ENCODE results near the gene MCTS1.
A peak's percentile ranks its signal among the peaks of the same experiment; 100 is the strongest.
"Not testable (repeated sequence)": the region's sequence is repeated elsewhere in the genome, so short reads cannot be mapped to it uniquely, and the experiment has no call there.

The MCTS1 gene

DNA sequence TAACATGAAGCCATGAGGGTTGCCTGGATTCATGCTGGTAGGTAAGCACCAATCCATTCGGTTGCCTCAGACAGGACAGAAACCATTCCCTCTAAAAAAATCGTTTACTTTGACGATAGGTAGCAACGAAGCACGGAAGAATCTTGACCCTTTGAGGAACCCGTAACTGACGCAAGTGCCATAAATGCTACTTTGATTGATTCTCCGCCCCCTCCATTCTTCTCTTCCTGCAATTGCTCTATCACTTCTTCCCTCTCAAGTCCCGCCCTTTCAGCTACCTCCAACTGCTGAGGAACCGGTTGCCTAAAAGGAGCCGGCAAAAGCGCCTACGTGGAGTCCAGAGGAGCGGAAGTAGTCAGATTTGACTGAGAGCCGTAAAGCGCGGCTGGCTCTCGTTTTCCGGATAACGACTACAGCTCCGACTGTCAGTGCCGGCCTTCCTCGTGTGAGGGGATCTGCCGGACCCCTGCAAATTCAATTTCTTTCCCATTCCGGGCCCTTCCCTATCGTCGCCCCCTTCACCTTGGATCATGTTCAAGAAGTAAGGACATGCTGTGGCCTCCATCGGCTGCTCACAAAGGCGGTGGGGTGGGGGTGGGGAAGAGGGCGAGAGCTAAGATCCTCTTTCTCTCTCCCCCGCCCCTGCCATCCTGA is at the start of gene MCTS1:
Gene MCTS1, plus strand, starts transcription at position 395 of the 654 bp plus-strand sequence. Its CDS starts 136 bp downstream, at position 531.
- peak; percentile 62 for DNase-seq (ENCODE audit: low spot score)

- DNase-seq (ENCODE audit: low spot score), result no peak
Observed at GRCh38 chrX:120556251-120556650, 47.6 kb upstream of the MCTS1 start.

DNA sequence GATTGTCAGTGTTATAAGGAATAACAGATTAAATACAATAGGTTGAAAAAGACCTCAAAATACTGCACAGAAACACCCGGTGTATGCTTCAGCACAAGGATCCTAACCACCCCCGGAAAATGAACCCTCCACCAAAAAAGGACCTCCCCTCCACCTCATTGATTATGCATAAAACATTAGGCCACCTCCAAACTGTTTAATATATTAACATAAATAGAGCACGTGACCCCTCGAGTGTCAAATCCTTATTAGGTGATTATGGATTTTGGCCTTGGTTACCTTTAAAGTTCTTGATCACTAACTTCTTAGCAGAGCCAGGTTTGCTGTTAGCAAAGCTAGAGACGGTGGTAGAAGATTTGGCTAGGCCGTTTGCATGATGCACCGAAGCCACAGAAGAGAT is 44.1 kb upstream of the MCTS1 start:
- DNase-seq (ENCODE audit: low spot score), result no peak

- peak; percentile 15 for DNase-seq (ENCODE audit: low spot score)
Observed at GRCh38 chrX:120560405-120560841, 43.5 kb upstream of the MCTS1 start.

DNA sequence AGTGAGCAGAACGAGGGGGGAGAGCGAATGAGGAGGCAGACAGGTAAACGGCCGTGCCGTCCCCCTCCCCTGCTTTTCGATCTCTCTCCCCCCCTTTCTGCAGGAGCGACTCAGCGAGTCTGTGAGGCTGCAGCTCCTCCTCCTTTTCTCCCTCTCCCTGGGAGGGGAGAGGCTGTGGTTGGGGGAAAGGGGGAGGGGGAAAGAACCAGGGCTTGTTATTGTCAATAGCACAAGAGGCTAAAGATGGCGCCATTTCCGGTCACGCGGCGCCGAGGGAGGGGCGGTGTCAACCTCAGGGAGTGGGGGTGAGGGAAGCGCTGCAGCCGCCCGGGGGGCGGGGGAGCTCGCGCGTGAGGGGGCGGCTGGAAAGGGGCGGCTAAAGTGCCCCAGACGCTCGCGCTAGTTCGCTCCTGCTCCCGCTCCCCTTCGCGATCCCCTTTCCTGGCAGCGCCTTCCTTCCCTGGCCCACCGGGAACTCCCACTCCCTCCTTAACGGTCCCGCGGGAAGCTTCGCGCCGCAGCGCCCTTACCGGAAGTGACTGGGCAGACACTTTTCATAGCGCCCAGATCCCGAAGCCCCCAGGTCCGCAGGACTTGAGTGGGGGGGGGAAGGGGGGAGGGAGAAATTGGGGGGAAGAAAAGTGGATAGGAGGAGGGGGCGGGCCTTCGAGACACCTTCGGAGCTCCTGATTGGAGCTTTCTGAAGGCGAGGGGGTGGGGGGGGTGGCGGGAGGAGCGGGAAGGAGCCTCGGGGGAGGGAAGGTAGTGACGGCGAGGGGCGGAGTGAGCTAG is 42.9 kb upstream of the MCTS1 start, which contains the start of gene CUL4B:
Gene CUL4B, minus strand, starts transcription at position 121 of the 792 bp plus-strand sequence. CDS start 324 bp downstream, outside the sequence.
- DNase-seq (ENCODE audit: low spot score), result peak; percentile 79

DNA sequence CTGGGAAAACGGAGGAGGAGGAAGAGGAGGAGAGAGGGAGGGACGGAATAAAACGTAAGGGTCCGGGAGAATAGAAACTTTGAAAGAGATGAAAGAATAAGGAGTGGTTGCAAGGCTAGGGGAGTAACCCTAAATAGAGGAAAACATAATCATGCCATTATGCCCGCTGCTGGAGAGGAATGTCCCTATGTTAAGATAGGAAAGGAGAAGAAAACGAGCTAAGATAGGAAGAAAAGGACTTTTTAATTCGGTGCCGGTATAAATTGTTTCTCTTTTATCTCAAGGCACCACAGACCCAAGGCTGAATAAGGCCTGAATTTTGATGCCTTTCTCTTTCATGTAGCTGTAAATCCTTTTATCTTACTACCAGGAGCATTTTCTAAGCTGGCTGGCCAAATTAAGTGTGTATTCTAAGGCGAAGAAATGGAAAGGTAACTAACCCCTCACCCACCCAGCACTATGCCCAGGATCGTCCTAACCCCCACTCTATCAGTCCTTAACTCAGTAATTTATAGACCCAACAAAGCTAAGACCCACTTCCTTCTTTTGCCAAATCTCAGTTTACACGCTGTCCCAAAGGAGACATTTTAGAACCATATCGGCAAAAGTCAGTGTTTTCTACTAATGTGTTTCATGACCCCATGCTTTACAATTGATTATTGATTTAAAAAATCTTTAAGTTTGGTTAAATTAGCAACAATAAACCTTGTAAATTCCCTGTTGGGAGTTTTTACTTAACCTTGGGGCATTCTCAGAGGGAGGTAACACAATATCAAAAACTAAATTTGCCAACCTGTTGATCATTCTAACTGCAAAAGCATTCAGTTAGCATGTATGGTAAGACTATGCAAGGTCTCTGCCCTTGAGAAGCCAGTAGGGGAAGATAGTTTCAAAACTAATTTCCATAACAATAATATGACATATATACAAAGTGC is 42.0 kb upstream of the MCTS1 start:
- peak; percentile 44 for DNase-seq (ENCODE audit: low spot score)

GRCh38 chrX:120562569-120562926 is 41.4 kb upstream of the MCTS1 start:
- no peak for DNase-seq (ENCODE audit: low spot score)

DNA sequence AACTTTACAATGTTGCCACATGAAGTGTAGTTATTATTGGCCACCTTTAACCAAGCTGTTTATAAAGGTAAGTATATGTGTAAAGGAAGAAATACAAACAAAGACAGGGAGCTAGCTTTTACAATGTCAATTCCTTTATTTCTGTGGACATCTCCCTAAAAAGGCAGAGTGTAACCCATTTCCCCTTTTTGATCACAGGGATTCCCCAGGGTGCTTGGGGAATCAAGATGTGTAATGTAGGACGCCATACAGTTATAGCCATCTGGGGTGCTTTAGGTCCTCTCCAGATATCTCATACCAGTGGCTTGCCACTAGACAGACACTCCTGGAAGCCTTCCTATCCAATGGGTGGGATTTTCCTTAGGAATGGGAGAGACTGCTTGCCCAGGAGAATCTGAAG is 39.0 kb upstream of the MCTS1 start:
- no peak for DNase-seq (ENCODE audit: low spot score)

DNA sequence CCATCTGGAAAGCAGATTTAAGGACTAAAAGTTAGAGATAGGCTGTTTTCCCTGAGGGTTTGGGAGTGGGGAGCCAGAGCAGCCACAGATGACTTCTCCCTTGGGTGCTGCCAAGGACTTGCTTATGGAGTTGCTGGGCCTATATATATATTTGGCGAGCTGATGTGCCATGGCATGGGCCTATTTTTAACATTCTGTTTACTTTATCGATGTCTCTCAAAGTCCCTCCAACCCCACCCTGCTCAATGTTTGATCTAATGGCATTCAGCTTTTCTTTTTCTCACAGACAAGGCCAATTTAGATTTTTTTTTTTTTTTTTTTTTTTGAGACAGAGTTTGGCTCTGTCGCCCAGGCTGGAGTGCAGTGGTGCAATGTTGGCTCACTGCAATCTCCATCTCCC is 37.1 kb upstream of the MCTS1 start:
- no peak for DNase-seq (ENCODE audit: low spot score)

DNA sequence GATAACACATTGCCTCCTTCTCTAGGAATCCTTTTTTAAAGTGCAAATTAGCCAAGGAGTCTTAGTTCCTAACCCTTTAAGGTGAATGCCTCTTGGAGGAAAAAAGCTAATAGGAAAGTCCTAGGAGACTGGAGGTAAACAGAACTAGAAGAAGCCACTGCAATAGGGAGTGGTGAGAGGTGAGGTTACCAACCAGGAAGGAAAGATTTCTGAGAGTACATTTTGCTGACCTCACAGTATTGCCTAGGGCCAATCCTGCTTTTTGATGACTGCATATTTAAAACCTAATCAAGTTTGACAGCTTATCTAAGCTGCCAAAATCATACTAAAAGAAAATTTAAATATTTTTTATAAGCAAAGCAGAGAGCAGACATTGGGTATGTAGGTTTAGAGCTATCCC is 35.9 kb upstream of the MCTS1 start:
- DNase-seq (ENCODE audit: low spot score), result no peak

GRCh38 chrX:120568609-120569008 is 35.3 kb upstream of the MCTS1 start:
- DNase-seq (ENCODE audit: low spot score), result no peak

DNA sequence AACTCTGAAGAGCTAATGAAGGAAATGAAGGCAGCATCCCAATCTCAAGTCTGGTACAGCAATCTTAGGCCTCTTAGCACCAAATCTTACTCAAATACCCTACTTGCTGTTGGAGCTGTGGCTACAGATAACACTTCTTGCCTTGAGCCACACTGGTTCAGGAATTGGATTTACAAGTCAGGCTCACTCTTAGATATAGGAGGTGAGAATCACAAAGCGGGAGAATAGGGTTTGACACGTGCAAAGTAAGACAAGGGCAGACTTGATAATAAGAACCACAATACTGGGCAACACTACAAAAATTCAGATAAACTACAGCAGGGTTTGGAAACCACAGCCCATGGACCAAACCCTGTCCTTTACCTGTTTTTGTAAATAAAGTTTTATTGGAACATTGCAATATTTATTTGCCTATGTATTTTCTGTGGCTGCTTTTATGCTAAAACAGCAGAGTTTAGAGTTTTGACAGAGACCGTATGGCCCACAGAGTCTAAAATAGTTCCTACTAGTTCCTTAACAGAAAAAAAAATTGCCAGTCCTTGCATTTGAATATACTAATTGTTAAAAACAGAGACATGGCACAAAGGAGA is 33.8 kb upstream of the MCTS1 start:
- no peak for DNase-seq (ENCODE audit: low spot score)

DNA sequence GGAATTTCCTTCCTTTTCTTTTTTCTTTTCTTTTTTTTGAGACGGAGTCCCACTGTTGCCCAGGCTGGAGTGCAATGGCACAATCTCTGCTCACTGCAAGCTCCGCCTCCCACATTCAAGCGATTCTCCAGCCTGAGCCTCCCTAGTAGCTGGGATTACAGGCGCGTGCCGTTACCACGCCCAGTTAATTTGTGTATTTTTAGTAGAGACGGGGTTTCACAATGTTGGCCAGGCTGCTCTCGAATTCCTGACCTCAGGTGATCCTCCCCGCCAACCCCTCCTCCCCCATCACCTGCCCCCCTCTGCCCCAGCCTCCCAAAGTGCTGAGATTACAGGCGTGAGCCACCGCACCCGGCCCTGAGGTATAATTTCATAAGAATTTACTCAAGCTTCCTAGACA is 30.1 kb upstream of the MCTS1 start:
- DNase-seq (ENCODE audit: low spot score), result not testable (repeated sequence)

- DNase-seq (ENCODE audit: low spot score), result no peak
Observed at GRCh38 chrX:120575379-120576114, 28.4 kb upstream of the MCTS1 start.

- DNase-seq (ENCODE audit: low spot score), result no peak
Observed at GRCh38 chrX:120585702-120586101, 18.2 kb upstream of the MCTS1 start.

- DNase-seq (ENCODE audit: low spot score), result peak; percentile 33
Observed at GRCh38 chrX:120604361-120604782, 471 bp downstream of the MCTS1 start.

- DNase-seq (ENCODE audit: low spot score), result no peak
Observed at GRCh38 chrX:120612086-120612485, 8.2 kb downstream of the MCTS1 start.

DNA sequence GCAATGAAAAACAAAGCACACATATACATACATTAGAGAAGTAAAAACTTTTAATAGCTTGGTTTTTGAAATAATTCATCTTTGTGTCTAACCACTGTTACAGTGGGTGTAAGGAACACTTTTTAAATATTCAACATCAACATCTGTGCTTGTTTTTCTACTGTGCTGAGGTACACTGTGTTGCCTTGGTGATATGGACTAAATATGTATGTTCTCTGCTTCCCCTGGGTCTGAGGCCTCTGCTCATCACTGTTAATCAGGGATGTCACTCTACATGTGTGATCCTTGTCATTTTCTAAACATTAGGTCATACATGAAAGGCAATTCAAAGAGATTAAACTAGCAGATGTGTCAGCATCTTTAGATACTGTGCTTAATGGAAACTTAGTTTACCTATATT is 10.9 kb downstream of the MCTS1 start:
- no peak for DNase-seq (ENCODE audit: low spot score)

DNA sequence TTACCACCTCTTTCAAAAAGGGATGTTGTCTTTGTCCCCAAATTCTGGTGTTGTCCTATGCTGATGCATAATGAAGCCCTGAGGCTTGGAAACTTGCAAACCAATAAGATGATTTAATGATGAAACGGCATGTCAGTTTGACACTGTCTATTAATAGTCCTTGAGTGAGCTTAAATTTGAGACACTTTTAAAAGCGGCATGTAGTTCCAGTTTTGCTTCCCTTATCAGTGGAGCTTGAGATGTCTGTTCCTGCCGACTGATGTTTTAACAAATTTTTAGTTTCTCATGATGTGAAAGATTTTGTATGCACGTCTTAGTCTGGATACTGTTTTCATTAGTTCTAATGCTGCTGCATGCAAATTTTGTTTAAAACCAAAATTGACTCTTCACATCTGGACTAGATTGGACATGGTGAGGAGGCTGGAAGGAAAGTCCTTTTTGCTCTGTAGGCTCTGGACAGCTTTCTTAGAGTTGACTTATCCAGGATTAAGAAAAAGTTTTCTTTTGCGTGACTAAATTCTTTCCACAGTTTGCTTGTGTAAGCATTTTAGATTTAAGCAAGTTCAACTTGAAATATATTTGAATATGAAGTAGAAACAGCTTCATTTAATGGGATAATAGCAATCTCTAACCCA is 14.2 kb downstream of the MCTS1 start:
- no peak for DNase-seq (ENCODE audit: low spot score)

DNA sequence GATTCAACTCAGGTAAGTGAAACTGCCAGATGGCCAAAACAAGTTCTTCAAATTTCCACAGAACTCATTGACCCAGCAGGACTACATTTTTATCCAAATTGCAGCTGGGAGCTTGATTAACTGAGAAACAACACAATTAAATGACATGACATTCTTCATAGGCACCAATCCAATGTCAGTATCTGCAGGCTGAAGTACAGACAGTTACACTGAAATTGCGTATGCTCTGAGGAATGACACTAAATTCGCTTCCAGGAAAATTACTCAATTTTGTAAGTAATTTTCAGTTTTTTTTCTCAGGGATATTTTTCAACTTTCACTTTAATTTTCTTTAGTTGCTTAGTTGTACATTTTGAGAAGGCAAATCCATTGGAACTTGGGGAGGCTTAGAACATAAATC is 21.5 kb downstream of the MCTS1 start:
- no peak for DNase-seq (ENCODE audit: low spot score)
